KOPT-K1 (cell line): ENCODE data around the gene EFCAB5.
"Not testable (repeated sequence)": the region's sequence is repeated elsewhere in the genome, so short reads cannot be mapped to it uniquely, and the experiment has no call there.

Experiments used
- H3K27ac ChIP-seq: fragments of 200-600 bp; sonication (generic); 2 replicates; pipeline ENCODE4 v1.5.1; 2016; ENCODE audit warnings: antibody characterized with exemption, mild to moderate bottlenecking, low read depth, low read length; ENCODE audit not compliant: poor library complexity, severe bottlenecking
- H3K36me3 ChIP-seq: fragments of 200-600 bp; sonication (generic); 2 replicates; pipeline ENCODE4 v1.5.1; 2017; ENCODE audit warnings: antibody characterized with exemption, mild to moderate bottlenecking, low read length, moderate library complexity; ENCODE audit not compliant: insufficient read depth
- H3K9me3 ChIP-seq: fragments of 200-600 bp; sonication (generic); 2 replicates; pipeline ENCODE4 v1.5.1; 2017; ENCODE audit warnings: antibody characterized with exemption, low read length, mild to moderate bottlenecking; ENCODE audit not compliant: insufficient read depth, poor library complexity, severe bottlenecking

EFCAB5 gene

DNA sequence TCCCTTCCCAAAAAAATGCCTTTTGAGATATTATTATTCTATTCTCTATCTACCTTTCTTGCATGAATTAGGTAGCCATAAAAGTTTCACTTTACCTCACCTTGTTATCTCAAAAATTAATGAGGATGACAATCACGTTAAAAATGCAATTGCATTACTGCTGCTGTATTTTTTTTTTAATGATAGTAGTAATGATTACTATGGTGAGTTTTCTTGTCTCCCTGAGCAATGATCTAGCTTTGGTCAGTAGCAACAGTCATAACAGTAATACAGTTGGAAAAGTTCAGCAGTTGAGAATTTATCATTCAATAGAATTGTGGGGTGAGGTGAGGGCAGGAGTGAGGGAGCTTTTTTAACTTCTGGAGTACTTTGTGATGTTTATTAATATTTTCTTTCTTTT, at the start of gene EFCAB5:
EFCAB5 (plus strand) TSS at position 301 of the 400 bp plus-strand sequence. CDS start 163 bp downstream, outside the sequence.
- Histone ChIP-seq H3K9me3 (no peaks in the 10 kb centered on the region), H3K36me3 (no peaks in the 10 kb centered on the region), H3K27ac (no peak within 1 kb of the TSS)

DNA sequence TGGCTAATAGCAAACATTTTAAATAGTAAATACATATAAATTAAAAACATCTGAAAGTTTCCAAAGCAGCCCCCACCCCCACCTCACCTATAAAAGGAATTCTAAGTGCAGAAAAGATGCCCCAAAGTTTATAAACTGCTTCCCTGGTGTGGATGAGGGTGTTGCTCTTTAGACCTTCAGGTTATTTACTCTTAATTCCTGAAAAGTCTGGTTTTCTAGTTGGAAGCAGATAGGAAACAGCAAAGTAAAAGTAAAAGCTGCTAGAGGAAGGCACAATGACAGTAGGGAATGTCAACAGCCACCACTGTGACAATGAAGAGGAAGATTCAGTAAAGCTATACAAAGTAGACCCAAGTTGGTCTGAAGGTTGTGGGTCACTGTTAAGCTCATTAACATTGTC, 49.2 kb upstream of the EFCAB5 start:
- Histone ChIP-seq H3K36me3 (peaks cover 4% of the 10 kb centered on the region; the same call in 1 of the 2 replicates), H3K27ac (no peak overlapping the region), H3K9me3 (peaks cover 6% of the 10 kb centered on the region)

DNA sequence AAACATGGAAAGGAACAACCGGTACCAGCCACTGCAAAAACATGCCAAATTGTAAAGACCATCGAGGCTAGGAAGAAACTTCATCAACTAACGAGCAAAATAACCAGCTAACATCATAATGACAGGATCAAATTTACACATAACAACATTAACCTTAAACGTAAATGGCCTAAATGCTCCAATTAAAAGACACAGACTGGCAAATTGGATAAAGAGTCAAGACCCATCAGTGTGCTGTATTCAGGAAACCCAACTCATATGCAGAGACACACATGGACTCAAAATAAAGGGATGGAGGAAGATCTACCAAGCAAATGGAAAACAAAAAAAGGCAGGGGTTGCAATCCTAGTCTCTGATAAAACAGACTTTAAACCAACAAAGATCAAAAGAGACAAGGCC, 44.3 kb upstream of the EFCAB5 start:
- not testable (repeated sequence) for H3K36me3 ChIP-seq, H3K9me3 ChIP-seq, H3K27ac ChIP-seq

GRCh38 chr17:29903471-29903870, 38.0 kb upstream of the EFCAB5 start:
- peaks cover 22% of the 10 kb centered on the region for H3K36me3 ChIP-seq
- H3K27ac ChIP-seq: no peak overlapping the region
- peaks cover 29% of the 10 kb centered on the region for H3K9me3 ChIP-seq

GRCh38 chr17:29905086-29905878, 36.2 kb upstream of the EFCAB5 start:
- peaks cover 25% of the 10 kb centered on the region for H3K36me3 ChIP-seq
- H3K27ac ChIP-seq: no peak overlapping the region
- H3K9me3 ChIP-seq: peaks cover 29% of the 10 kb centered on the region

DNA sequence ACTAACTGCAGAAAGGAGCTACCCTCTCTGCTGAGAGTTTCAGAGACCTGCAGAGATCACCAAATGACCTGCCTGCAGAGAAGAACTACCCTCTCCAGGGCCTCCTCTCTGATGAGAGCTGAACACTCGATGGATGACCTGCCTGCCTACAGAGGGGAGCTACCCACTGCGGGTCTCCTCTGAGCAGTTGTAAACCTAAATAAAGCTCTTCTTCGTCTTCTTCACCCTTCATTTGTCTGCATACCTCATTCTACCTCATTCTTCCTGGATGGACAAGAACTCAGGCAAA, 35.6 kb upstream of the EFCAB5 start:
- Histone ChIP-seq H3K9me3 (peaks cover 29% of the 10 kb centered on the region), H3K36me3 (peaks cover 25% of the 10 kb centered on the region), H3K27ac (no peak overlapping the region)

DNA sequence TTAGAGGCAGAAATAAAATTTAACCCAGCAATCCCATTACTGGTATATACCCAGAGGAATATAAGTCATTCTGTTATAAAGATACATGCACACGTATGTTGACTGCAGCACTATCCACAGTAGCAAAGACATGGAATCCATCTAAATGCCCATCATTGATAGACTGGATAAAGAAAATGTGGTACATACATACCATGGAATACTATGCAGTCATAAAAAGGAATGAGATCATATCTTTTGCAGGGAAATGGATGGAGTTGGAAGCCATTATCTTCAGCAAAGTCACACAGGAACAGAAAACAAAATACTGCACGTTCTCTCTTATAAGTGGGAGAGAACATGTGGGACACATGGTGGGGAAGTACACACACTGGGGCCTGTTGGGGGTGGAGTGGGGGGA, 34.5 kb upstream of the EFCAB5 start:
- H3K9me3 ChIP-seq: peaks cover 29% of the 10 kb centered on the region
- peaks cover 25% of the 10 kb centered on the region for H3K36me3 ChIP-seq

DNA sequence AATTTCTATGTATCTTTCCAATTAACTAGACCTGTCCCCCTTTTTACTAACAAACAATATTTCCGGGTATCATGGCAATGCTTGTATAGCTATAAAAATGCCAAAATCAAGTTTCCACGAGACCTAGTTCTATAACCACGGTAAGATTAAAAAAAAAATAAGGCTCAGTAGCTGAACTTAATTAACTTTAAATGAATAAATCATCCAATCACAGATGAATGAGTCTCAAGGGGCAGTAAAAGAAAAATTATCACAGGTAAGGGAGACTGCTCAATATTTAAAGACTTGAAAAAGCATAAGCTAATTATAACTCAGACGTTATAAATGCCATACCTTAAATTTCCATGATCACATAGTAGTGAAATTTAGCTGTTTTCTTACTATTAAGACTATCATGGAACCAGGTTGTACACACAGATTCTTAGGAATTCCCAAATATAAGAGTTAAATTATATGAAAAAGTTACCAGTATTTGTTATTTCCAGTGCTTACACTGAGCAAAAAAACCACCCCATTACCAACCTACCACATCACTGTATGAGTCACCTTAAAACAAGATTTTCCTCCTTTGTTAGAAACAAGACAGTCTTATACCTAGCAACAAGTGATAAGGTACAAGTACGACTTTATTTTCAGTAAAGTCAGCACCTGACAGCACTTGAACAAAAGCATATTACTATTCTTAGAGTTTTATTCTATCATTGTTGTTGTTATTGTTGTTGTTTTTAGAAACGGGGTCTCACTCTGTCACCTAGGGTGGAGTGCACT, 32.0 kb upstream of the EFCAB5 start:
- Histone ChIP-seq H3K36me3 (peaks cover 32% of the 10 kb centered on the region), H3K9me3 (peaks cover 29% of the 10 kb centered on the region), H3K27ac (no peak overlapping the region)

More for the DNA sequence above, 34.5 kb upstream of the EFCAB5 start:
- H3K27ac ChIP-seq: no peak overlapping the region

GRCh38 chr17:29911641-29912177, 29.7 kb upstream of the EFCAB5 start:
- Histone ChIP-seq H3K36me3 (peaks cover 17% of the 10 kb centered on the region), H3K27ac (no peak overlapping the region), H3K9me3 (peaks cover 12% of the 10 kb centered on the region)

GRCh38 chr17:29914819-29915537, 26.5 kb upstream of the EFCAB5 start:
- H3K9me3 ChIP-seq: no peaks in the 10 kb centered on the region
- H3K27ac ChIP-seq: no peak overlapping the region
- H3K36me3 ChIP-seq: 0 out of 2 replicates have a peak, but pooled peaks cover 15% of the 10 kb centered on the region

GRCh38 chr17:29918016-29918415, 23.4 kb upstream of the EFCAB5 start:
- no peak overlapping the region for H3K27ac ChIP-seq
- peaks cover 23% of the 10 kb centered on the region for H3K36me3 ChIP-seq

GRCh38 chr17:29918922-29919856, 22.2 kb upstream of the EFCAB5 start:
- H3K27ac ChIP-seq: no peak overlapping the region
- no peaks in the 10 kb centered on the region for H3K9me3 ChIP-seq
- H3K36me3 ChIP-seq: peaks cover 27% of the 10 kb centered on the region

More at GRCh38 chr17:29918016-29918415, 23.4 kb upstream of the EFCAB5 start:
- no peaks in the 10 kb centered on the region for H3K9me3 ChIP-seq

GRCh38 chr17:29924786-29925185, 16.6 kb upstream of the EFCAB5 start:
- no peak overlapping the region for H3K27ac ChIP-seq
- H3K9me3 ChIP-seq: no peaks in the 10 kb centered on the region
- H3K36me3 ChIP-seq: peaks cover 42% of the 10 kb centered on the region

- Histone ChIP-seq H3K9me3 (no peaks in the 10 kb centered on the region), H3K27ac (no peak overlapping the region), H3K36me3 (peaks cover 34% of the 10 kb centered on the region)
These were observed 13.9 kb upstream of the EFCAB5 start for GRCh38 chr17:29927546-29927945.
